Measurements from ENCODE around the gene RNF17. TPM values are rescaled to one million over a fixed set of nuclear protein-coding genes. Genes with fewer than 3 reads are reported as not detected.

Gene RNF17, protein sequence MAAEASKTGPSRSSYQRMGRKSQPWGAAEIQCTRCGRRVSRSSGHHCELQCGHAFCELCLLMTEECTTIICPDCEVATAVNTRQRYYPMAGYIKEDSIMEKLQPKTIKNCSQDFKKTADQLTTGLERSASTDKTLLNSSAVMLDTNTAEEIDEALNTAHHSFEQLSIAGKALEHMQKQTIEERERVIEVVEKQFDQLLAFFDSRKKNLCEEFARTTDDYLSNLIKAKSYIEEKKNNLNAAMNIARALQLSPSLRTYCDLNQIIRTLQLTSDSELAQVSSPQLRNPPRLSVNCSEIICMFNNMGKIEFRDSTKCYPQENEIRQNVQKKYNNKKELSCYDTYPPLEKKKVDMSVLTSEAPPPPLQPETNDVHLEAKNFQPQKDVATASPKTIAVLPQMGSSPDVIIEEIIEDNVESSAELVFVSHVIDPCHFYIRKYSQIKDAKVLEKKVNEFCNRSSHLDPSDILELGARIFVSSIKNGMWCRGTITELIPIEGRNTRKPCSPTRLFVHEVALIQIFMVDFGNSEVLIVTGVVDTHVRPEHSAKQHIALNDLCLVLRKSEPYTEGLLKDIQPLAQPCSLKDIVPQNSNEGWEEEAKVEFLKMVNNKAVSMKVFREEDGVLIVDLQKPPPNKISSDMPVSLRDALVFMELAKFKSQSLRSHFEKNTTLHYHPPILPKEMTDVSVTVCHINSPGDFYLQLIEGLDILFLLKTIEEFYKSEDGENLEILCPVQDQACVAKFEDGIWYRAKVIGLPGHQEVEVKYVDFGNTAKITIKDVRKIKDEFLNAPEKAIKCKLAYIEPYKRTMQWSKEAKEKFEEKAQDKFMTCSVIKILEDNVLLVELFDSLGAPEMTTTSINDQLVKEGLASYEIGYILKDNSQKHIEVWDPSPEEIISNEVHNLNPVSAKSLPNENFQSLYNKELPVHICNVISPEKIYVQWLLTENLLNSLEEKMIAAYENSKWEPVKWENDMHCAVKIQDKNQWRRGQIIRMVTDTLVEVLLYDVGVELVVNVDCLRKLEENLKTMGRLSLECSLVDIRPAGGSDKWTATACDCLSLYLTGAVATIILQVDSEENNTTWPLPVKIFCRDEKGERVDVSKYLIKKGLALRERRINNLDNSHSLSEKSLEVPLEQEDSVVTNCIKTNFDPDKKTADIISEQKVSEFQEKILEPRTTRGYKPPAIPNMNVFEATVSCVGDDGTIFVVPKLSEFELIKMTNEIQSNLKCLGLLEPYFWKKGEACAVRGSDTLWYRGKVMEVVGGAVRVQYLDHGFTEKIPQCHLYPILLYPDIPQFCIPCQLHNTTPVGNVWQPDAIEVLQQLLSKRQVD (N-terminal part only)
- 0.30 TPM in 1 of 2 replicates, not detected in the other for total RNA-seq (ENCODE audit: low replicate concordance)

DNA sequence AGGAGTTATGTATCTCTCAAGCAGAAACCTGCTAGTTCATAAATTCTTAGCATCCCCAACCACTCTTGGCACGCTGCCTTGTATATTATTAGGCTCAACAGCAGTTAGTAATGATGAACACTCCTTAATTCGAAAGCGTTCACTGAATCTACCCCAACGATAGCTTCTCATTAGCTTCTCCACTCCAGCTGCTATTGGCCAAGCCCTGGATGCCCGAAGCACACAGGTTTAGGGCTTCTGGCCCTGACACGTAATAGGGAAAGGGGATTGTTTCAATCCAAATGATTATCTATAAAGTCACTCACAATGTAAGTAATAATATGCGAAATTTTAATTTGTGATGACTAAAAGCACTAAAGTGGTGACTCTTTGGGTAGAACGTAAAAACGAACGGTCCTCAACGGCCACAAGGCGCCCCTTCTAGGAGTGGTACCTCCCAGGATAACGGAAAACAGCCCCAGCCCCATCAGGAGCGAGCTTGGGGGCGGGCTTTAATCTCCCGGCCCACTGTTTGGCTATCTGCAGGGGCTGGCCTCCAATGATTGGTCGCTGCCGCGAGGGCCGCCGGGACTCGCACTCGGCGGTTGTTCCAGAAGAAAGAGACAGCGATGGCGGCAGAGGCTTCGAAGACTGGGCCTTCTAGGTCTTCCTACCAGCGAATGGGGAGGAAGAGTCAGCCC, at the start of gene RNF17:
Gene RNF17, plus strand, starts transcription at position 574 of the 680 bp plus-strand sequence. Its CDS starts 35 bp downstream, at position 609.

Other genes starting within 250 kb of the RNF17 start
- gene ATP12A, start 83.8 kb upstream of the RNF17 start, total RNA-seq (ENCODE audit: low replicate concordance) = not detected in 2 replicates

Measured in smooth muscle cell of the coronary artery (primary cell).